HG02885 (cell line): ENCODE measurements around the gene EXOC3.

Source experiments
- ATAC-seq: cut with Tn5 transposase; IDR thresholded peaks from one replicate; pipeline ENCODE4 v1.9.1; 2021; ENCODE audit warnings: mild to moderate bottlenecking; ENCODE audit not compliant: unreplicated experiment, poor library complexity

EXOC3 gene

GRCh38 chr5:436641-436975 lies 6.4 kb upstream of the EXOC3 start:
- no peak for ATAC-seq

GRCh38 chr5:437281-437771 lies 5.7 kb upstream of the EXOC3 start:
- no peak for ATAC-seq

DNA sequence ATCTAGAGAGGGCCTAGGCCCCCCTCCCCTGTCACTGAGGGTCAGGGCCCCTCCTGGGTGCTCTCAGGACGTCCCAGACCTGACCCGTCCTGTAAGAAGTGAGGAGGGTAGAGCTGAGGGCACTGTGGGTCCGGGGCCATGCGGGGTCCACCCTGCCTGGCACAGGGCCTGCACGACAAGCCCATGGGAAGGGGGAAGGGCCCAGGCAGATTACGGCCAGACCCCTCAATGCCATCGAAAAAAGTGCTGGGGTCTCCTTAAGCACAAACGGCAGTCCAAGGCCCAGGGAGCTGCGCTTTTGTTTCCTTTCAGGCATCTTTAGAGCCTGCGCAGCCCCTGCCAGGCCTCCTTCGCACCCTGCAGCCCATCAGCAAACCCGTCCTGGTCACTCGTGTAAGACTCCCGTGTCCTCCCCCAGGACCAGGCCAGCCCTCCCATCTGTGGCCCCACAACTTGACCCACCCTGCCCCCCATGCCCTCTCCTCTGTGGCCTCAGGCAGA lies 4.4 kb upstream of the EXOC3 start:
- no peak for ATAC-seq

DNA sequence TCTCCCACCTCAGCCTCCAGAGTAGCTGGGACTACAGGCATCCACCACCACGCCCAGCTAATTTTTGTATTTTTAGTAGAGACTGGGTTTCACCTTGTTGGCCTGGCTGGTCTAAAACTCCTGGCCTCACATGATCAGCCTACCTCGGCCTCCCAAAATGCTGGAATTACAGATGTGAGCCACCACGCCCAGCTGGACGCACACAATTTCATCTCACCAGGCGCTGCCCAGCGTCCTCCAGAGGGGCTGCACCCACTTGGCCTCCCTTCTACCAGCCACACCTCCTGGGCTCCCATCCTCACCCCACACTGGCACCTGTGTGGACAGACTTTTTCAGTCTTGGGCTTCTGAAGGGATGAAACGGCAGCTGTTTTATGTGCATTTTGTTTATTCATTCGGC lies 3.8 kb upstream of the EXOC3 start:
- ATAC-seq, result no peak

GRCh38 chr5:439636-440035 lies 3.3 kb upstream of the EXOC3 start:
- ATAC-seq, result no peak

GRCh38 chr5:440401-441201 lies 2.4 kb upstream of the EXOC3 start:
- ATAC-seq, result no peak

DNA sequence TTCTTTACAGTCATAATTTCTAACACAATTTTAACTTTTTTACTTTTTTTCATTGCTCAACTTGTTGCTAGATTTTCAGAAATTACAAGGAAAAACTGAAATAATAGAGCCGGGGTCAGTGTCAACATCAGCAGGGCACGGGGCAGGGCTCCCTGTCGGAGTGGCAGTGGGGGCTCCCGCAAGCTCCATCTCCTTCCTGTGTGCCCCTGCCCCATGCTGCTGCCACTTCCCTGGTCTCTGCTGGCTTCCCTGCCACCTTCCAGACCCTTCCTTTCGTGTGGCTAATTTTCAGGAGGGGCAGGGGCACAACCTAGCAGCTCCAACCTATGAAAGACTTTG lies 1.0 kb upstream of the EXOC3 start:
- ATAC-seq, result no peak

GRCh38 chr5:443239-444151 lies 519 bp downstream of the EXOC3 start:
- peak; percentile 22 for ATAC-seq

- no peak for ATAC-seq
Observed at GRCh38 chr5:444226-444625, 1.2 kb downstream of the EXOC3 start.

DNA sequence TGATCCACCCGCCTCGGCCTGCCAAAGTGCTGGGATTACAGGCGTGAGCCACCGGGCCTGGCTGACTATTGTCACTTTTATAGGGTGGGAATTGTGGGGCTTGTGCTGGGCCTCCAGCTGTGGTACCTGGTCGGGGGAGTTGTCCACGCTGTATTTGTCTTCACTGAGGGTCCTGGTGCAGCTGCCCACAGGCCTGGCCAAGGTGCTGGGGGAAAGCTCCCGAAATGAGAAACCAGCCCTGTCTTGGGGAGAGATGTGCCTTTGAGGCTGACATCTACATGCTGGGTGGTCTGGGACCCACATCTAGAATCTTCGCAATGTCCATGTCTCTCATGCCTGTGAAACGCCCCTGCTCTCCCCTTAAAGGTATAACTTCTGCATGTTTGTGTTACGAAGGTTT lies 2.6 kb downstream of the EXOC3 start:
- no peak for ATAC-seq

DNA sequence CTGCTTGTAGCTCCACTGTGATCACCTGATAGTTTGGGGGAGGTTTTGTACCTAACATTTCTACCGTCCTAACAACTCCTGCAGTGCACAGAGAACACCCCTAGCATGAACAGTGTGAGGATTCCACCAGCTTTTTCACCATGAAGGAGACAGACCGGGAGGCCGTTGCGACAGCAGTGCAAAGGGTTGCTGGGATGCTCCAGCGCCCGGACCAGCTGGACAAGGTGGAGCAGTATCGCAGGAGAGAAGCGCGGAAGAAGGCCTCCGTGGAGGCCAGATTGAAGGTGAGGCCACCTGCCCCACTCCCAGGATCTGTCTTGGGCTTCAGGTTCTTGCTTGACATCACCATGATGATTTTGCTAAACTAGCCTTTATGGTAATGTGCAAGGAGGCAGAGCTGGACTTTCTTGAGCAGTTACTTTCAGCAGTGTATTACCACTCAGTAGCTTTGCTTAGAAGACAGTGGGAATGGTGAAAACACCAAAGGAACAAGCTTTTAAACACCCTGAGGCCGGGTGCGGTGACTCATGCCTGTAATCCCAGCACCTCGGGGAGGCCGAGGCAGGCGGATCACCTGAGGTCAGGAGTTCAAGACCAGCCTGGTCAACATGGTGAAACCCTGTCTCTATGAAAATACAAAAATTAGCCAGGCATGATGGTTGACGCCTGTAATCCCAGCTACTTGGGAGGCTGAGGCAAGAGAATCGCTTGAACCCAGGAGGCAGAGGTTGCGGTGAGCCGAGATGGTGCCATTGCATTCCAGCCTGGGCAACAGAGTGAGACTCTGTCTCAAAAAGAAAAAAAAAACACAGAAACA lies 3.3 kb downstream of the EXOC3 start:
- no peak for ATAC-seq

- no peak for ATAC-seq
Observed at GRCh38 chr5:446883-447263, 3.9 kb downstream of the EXOC3 start.

DNA sequence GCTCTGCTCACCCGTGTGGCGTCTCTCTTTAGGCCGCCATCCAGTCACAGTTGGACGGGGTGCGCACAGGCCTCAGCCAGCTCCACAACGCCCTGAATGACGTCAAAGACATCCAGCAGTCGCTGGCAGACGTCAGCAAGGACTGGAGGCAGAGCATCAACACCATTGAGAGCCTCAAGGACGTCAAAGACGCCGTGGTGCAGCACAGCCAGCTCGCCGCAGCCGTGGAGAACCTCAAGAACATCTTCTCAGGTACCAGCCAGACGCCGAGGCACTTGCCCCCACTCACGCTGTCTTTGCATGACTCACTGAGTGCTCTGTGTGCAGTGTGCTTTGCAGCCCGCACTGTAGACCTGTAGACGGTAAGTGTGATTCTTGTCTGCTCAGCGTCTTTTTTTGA lies 4.5 kb downstream of the EXOC3 start:
- ATAC-seq, result no peak

- ATAC-seq, result no peak
Observed at GRCh38 chr5:448061-448765, 5.2 kb downstream of the EXOC3 start.

DNA sequence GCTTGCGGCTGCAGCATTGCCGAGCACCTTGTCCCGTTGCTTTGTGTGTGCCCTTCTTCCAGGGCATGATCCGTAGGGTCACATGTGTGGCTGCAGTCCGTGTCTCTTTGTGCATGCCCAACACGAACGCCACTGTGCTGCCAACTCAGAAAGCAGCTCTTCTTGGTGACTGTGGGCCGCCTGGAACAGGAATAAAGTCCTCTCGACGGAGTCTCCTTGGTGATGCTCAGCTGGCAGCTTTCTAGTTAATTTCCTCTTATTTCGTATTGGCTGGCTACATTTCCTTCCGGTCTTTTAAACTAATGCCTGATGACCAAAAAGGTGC lies 5.8 kb downstream of the EXOC3 start:
- ATAC-seq, result no peak

DNA sequence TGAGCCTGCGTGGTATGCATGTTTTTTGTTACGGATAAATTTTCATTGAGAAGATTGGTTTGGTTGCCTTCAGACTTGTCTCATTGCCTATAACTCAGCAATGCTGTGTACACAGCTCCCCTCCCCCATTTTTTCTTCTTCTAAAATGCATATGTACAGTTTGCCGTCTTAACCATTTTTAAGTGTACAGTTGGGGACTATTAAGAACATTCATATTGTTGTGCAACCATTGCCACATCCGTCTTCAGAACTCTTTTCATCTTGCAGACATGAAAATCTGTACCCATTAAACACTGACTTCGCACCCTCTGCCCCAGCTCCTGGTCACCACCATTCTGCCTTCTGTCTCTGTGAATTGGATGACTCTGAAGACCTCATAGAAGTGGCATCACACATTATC lies 6.2 kb downstream of the EXOC3 start:
- no peak for ATAC-seq

- ATAC-seq, result no peak
Observed at GRCh38 chr5:451587-452458, 8.8 kb downstream of the EXOC3 start.

- ATAC-seq, result no peak
Observed at GRCh38 chr5:452978-453710, 10.2 kb downstream of the EXOC3 start.
